ENCODE results near the gene ARHGAP28.

DNA sequence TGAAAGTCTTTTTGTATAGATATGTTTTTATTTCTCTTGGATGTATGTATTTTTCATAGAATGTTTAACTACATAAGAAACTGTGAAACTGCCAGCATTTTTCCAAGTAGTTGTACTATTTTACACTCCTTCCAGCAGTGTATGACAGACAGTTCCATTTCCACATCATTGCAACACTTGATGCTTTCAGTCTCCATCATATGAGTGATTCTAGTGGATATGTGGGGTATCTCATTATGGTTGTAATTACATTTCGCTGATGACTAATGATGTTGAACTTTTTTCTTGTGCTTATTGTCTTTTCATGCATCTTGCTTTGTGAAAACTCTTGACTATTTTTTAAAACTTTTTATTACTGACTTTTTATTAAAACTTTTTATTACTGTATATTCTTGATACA, 101.4 kb downstream of the ARHGAP28 start:
- TF ChIP-seq, protein P1, sequence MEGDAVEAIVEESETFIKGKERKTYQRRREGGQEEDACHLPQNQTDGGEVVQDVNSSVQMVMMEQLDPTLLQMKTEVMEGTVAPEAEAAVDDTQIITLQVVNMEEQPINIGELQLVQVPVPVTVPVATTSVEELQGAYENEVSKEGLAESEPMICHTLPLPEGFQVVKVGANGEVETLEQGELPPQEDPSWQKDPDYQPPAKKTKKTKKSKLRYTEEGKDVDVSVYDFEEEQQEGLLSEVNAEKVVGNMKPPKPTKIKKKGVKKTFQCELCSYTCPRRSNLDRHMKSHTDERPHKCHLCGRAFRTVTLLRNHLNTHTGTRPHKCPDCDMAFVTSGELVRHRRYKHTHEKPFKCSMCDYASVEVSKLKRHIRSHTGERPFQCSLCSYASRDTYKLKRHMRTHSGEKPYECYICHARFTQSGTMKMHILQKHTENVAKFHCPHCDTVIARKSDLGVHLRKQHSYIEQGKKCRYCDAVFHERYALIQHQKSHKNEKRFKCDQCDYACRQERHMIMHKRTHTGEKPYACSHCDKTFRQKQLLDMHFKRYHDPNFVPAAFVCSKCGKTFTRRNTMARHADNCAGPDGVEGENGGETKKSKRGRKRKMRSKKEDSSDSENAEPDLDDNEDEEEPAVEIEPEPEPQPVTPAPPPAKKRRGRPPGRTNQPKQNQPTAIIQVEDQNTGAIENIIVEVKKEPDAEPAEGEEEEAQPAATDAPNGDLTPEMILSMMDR (IDR thresholded peaks at IDR 0.05), result no peak
- no peak for TF ChIP-seq POLR2A (IDR thresholded peaks at IDR 0.05)
